ENCODE data around the gene DNAH11. TPM values are rescaled to one million over a fixed set of nuclear protein-coding genes. Genes with fewer than 3 reads are reported as not detected.

Gene DNAH11
- total RNA-seq, 2 experiments from 2014 or later: 0.15 to 0.28 TPM

GRCh38 chr7:21939136-21939857 is 396.5 kb downstream of the DNAH11 start:
- H3K36me3 Mint-ChIP-seq: peaks cover 47% of the 10 kb centered on the region
- peak; percentile 76 for DNase-seq
- H3K27me3 Mint-ChIP-seq: no peaks in the 10 kb centered on the region
- ATAC-seq: peak; percentile 68
- CTCF ChIA-PET: interaction anchor here (0.6 to 1.2 kb wide), 3 partner anchors 27 to 144 kb away, joined by 3 to 4 read pairs (median 4); no protein-coding TSS in a partner anchor
- H3K27ac Mint-ChIP-seq: peak overlapping the region; percentile 76
- peak overlapping the region; percentile 12 for H3K4me3 Mint-ChIP-seq
- H3K4me1 Mint-ChIP-seq: peaks cover 62% of the 10 kb centered on the region
- peaks cover 7% of the 10 kb centered on the region for H3K9me3 Mint-ChIP-seq (ENCODE audit: low read depth)

- Mint-ChIP-seq H3K4me3 (peak overlapping the region; percentile 12), H3K36me3 (peaks cover 41% of the 10 kb centered on the region), H3K9me3 (ENCODE audit: low read depth) (peaks cover 5% of the 10 kb centered on the region), H3K27me3 (no peaks in the 10 kb centered on the region), H3K4me1 (peaks cover 63% of the 10 kb centered on the region), H3K27ac (peak overlapping the region; percentile 76)
- ATAC-seq (peak; percentile 77), DNase-seq (no peak)
- CTCF ChIA-PET: interaction anchor here (0.6 to 1.2 kb wide), 3 partner anchors 26 to 143 kb away, joined by 3 to 4 read pairs (median 4); no protein-coding TSS in a partner anchor
Observed at GRCh38 chr7:21939858-21940372, 397.1 kb downstream of the DNAH11 start.

- peaks cover 65% of the 10 kb centered on the region for H3K4me1 Mint-ChIP-seq
- H3K27ac Mint-ChIP-seq: peak overlapping the region; percentile 50
- H3K4me3 Mint-ChIP-seq: peak overlapping the region; percentile 5
Observed at GRCh38 chr7:21941611-21942141, 398.8 kb downstream of the DNAH11 start.

GRCh38 chr7:21942955-21943354 is 400.1 kb downstream of the DNAH11 start:
- peaks cover 16% of the 10 kb centered on the region for H3K27me3 Mint-ChIP-seq

More at GRCh38 chr7:21941611-21942141, 398.8 kb downstream of the DNAH11 start:
- peaks cover 29% of the 10 kb centered on the region for H3K36me3 Mint-ChIP-seq
- no peak for ATAC-seq
- CTCF ChIA-PET: no interaction called here
- no peak for DNase-seq
- peaks cover 4% of the 10 kb centered on the region for H3K27me3 Mint-ChIP-seq
- H3K9me3 Mint-ChIP-seq (ENCODE audit: low read depth): no peaks in the 10 kb centered on the region

GRCh38 chr7:21943436-21943835 is 400.6 kb downstream of the DNAH11 start:
- CTCF ChIA-PET: interaction anchor here (1.2 to 1.6 kb wide), 2 partner anchors 18 to 20 kb away, joined by 3 to 4 read pairs; no protein-coding TSS in a partner anchor
- Mint-ChIP-seq H3K9me3 (ENCODE audit: low read depth) (no peaks in the 10 kb centered on the region), H3K4me1 (peaks cover 75% of the 10 kb centered on the region), H3K27me3 (peaks cover 21% of the 10 kb centered on the region), H3K27ac (no peak overlapping the region), H3K4me3 (peak overlapping the region; percentile 27), H3K36me3 (peaks cover 16% of the 10 kb centered on the region)
- DNase-seq: no peak
- no peak for ATAC-seq

More at GRCh38 chr7:21942955-21943354, 400.1 kb downstream of the DNAH11 start:
- Mint-ChIP-seq H3K4me1 (peaks cover 74% of the 10 kb centered on the region), H3K36me3 (peaks cover 20% of the 10 kb centered on the region), H3K4me3 (no peak overlapping the region), H3K9me3 (ENCODE audit: low read depth) (no peaks in the 10 kb centered on the region), H3K27ac (no peak overlapping the region)
- DNase-seq (no peak), ATAC-seq (no peak)
- CTCF ChIA-PET: interaction anchor here (0.8 to 1.6 kb wide), 3 partner anchors 18 to 671 kb away, joined by 3 to 4 read pairs (median 3); no protein-coding TSS in a partner anchor

GRCh38 chr7:21944616-21945453 is 402.0 kb downstream of the DNAH11 start:
- Mint-ChIP-seq H3K27me3 (peaks cover 33% of the 10 kb centered on the region), H3K9me3 (ENCODE audit: low read depth) (no peaks in the 10 kb centered on the region), H3K4me1 (peaks cover 68% of the 10 kb centered on the region), H3K4me3 (peak overlapping the region; percentile 85), H3K36me3 (peaks cover 12% of the 10 kb centered on the region), H3K27ac (peak overlapping the region; percentile 89)
- DNase-seq (peak; percentile 66), ATAC-seq (peak; percentile 8)
- CTCF ChIA-PET: interaction anchor here (0.7 to 1.9 kb wide), 7 partner anchors 9 to 681 kb away, joined by 3 to 5 read pairs (median 3); no protein-coding TSS in a partner anchor

- CTCF ChIA-PET: interaction anchor here (0.7 to 1.9 kb wide), 6 partner anchors 9 to 682 kb away, joined by 3 to 5 read pairs (median 4); no protein-coding TSS in a partner anchor
- ATAC-seq (peak; percentile 92), DNase-seq (peak; percentile 80)
- Mint-ChIP-seq H3K9me3 (ENCODE audit: low read depth) (no peaks in the 10 kb centered on the region), H3K27me3 (peaks cover 38% of the 10 kb centered on the region), H3K36me3 (peaks cover 10% of the 10 kb centered on the region), H3K27ac (peak within 1 kb of the TSS; percentile 89), H3K4me3 (peak within 1 kb of the TSS; percentile 85), H3K4me1 (peaks cover 61% of the 10 kb centered on the region)
Observed at GRCh38 chr7:21945454-21946221, 402.8 kb downstream of the DNAH11 start, which contains the start of gene CDCA7L. Gene CDCA7L (minus strand): TSS chr7:21945899. CDS start chr7:21945804, 95 bp downstream.

- peaks cover 57% of the 10 kb centered on the region for H3K4me1 Mint-ChIP-seq
- no peak for ATAC-seq
- peak overlapping the region; percentile 89 for H3K27ac Mint-ChIP-seq
- peaks cover 38% of the 10 kb centered on the region for H3K27me3 Mint-ChIP-seq
- DNase-seq: no peak
- CTCF ChIA-PET: no interaction called here
- peak overlapping the region; percentile 85 for H3K4me3 Mint-ChIP-seq
- H3K36me3 Mint-ChIP-seq: peaks cover 10% of the 10 kb centered on the region
- no peaks in the 10 kb centered on the region for H3K9me3 Mint-ChIP-seq (ENCODE audit: low read depth)
Observed at GRCh38 chr7:21946222-21946709, 403.4 kb downstream of the DNAH11 start.

GRCh38 chr7:21947056-21947455 is 404.2 kb downstream of the DNAH11 start:
- DNase-seq: no peak
- H3K9me3 Mint-ChIP-seq (ENCODE audit: low read depth): no peaks in the 10 kb centered on the region
- peaks cover 10% of the 10 kb centered on the region for H3K36me3 Mint-ChIP-seq
- CTCF ChIA-PET: no interaction called here
- H3K4me1 Mint-ChIP-seq: peaks cover 50% of the 10 kb centered on the region
- no peak for ATAC-seq
- H3K4me3 Mint-ChIP-seq: no peak overlapping the region
- no peak overlapping the region for H3K27ac Mint-ChIP-seq
- H3K27me3 Mint-ChIP-seq: peaks cover 40% of the 10 kb centered on the region

GRCh38 chr7:21947946-21948345 is 405.1 kb downstream of the DNAH11 start:
- Mint-ChIP-seq H3K9me3 (ENCODE audit: low read depth) (no peaks in the 10 kb centered on the region), H3K27ac (no peak overlapping the region), H3K27me3 (peaks cover 40% of the 10 kb centered on the region), H3K36me3 (peaks cover 6% of the 10 kb centered on the region), H3K4me1 (peaks cover 41% of the 10 kb centered on the region), H3K4me3 (no peak overlapping the region)
- no peak for ATAC-seq
- DNase-seq: no peak
- CTCF ChIA-PET: no interaction called here

GRCh38 chr7:21948364-21948763 is 405.5 kb downstream of the DNAH11 start:
- no peak overlapping the region for H3K27ac Mint-ChIP-seq
- H3K36me3 Mint-ChIP-seq: peaks cover 2% of the 10 kb centered on the region
- H3K27me3 Mint-ChIP-seq: peaks cover 42% of the 10 kb centered on the region
- no peaks in the 10 kb centered on the region for H3K9me3 Mint-ChIP-seq (ENCODE audit: low read depth)
- DNase-seq (no peak), ATAC-seq (no peak)
- H3K4me1 Mint-ChIP-seq: peaks cover 37% of the 10 kb centered on the region
- CTCF ChIA-PET: no interaction called here
- no peak overlapping the region for H3K4me3 Mint-ChIP-seq

- no peaks in the 10 kb centered on the region for H3K9me3 Mint-ChIP-seq (ENCODE audit: low read depth)
- peaks cover 31% of the 10 kb centered on the region for H3K4me1 Mint-ChIP-seq
- CTCF ChIA-PET: no interaction called here
- no peak overlapping the region for H3K27ac Mint-ChIP-seq
- peaks cover 46% of the 10 kb centered on the region for H3K27me3 Mint-ChIP-seq
- H3K4me3 Mint-ChIP-seq: no peak overlapping the region
- H3K36me3 Mint-ChIP-seq: no peaks in the 10 kb centered on the region
- no peak for DNase-seq
- ATAC-seq: no peak
Observed at GRCh38 chr7:21948887-21949540, 406.2 kb downstream of the DNAH11 start.
